22Rv1 (cell line): ENCODE results near the gene CEBPB.

Experiments used
- CTCF ChIP-seq: fragments of 450-650 bp; IDR thresholded peaks from 2 replicates; pipeline ENCODE4 v1.5.1; 2017; ENCODE audit warnings: mild to moderate bottlenecking
- ZFX ChIP-seq: fragments of 450-650 bp; IDR thresholded peaks from 2 replicates; pipeline ENCODE4 v1.6.1; 2017; ENCODE audit warnings: antibody characterized with exemption, borderline replicate concordance

GRCh38 chr20:50141811-50142561 lies 48.6 kb upstream of the CEBPB start:
- TF ChIP-seq CTCF (no peak), ZFX (no peak)
